ENCODE data around the gene MYO18A. TPM values are rescaled to one million over a fixed set of nuclear protein-coding genes. Genes with fewer than 3 reads are reported as not detected.

The MYO18A gene
- total and polyA plus RNA-seq, 10 of the 15 experiments (the other 5 are each of a cell fraction or from before 2014, with no cell fraction given) = 2.9 to 66.0 (median 24.5) TPM

- TF ChIP-seq E2F8 (IDR thresholded peaks at IDR 0.05; ENCODE audit: low read depth, partially characterized antibody) (no peak), CUX1 (IDR thresholded peaks at IDR 0.05; ENCODE audit: insufficient replicate concordance, low read depth, low read length) (no peak), POLR2AphosphoS5 (IDR thresholded peaks at IDR 0.05; ENCODE audit: low read length) (no peak), MTA2 (IDR thresholded peaks at IDR 0.05; ENCODE audit: low read depth) (no peak), RUNX3 (IDR thresholded peaks at IDR 0.05; ENCODE audit: low read length) (peak; percentile 73), FOS (IDR thresholded peaks at IDR 0.05; ENCODE audit: borderline replicate concordance, extremely low read depth, insufficient read length) (no peak), BACH1 (IDR thresholded peaks at IDR 0.05; ENCODE audit: borderline replicate concordance) (no peak), IKZF2 (IDR thresholded peaks at IDR 0.05) (0 out of 4 replicates have a peak, but pooled peaks of 1 of the 2 experiments have one; percentile 4), RAD21 (IDR thresholded peaks at IDR 0.05; ENCODE audit: insufficient read depth, low read depth, low read length) (peak; percentile 57), TAF1 (IDR thresholded peaks at IDR 0.05; ENCODE audit: borderline replicate concordance, low read depth, low read length) (no peak), SMC3 (IDR thresholded peaks at IDR 0.05; ENCODE audit: borderline replicate concordance, low read length) (peak; percentile 62; the same call in 1 of the 2 replicates), RELA (IDR thresholded peaks at IDR 0.05; ENCODE audit: borderline replicate concordance, partially characterized antibody) (no peak), PML (IDR thresholded peaks at IDR 0.05; ENCODE audit: low read length) (no peak), PAX5 (IDR thresholded peaks at IDR 0.05; ENCODE audit: borderline replicate concordance, low read depth, low read length) (no peak), ZBTB4 (CRISPR knock-in tag; IDR thresholded peaks at IDR 0.05) (no peak), MYC (IDR thresholded peaks at IDR 0.05; ENCODE audit: insufficient read depth, insufficient read length, insufficient replicate concordance, low read length, severe bottlenecking) (no peak), KDM1A (IDR thresholded peaks at IDR 0.05; ENCODE audit: borderline replicate concordance) (no peak), SMARCA5 (IDR thresholded peaks at IDR 0.05) (peak; percentile 39; the same call in 1 of the 2 replicates), RAD51 (IDR thresholded peaks at IDR 0.05) (no peak)
Measured at GRCh38 chr17:29145289-29146073, 34.7 kb downstream of the MYO18A start (continued).

Measured in GM12878 (cell line).